Body of pancreas (tissue), 4 donors: ENCODE data around the gene S100A4.

Experiments
- POLR2A ChIP-seq, 3 donors: fragments of 450-650 bp; IDR thresholded peaks; one replicate each; pipeline ENCODE4 v1.6.1; 2016; ENCODE audit warnings: antibody characterized with exemption in 3 of 3, mild to moderate bottlenecking in 2 of 3
- TF ChIP-seq, protein P1 (sequence below), 7 experiments: fragments of 450-650 bp in 4 of 7; fragments of 200-600 bp in 3 of 7; sonication (generic) in 3 of 7; IDR thresholded peaks; one replicate each; pipeline ENCODE4 v1.5.1; 2016 to 2019; ENCODE audit warnings: antibody characterized with exemption in 7 of 7

DNA sequence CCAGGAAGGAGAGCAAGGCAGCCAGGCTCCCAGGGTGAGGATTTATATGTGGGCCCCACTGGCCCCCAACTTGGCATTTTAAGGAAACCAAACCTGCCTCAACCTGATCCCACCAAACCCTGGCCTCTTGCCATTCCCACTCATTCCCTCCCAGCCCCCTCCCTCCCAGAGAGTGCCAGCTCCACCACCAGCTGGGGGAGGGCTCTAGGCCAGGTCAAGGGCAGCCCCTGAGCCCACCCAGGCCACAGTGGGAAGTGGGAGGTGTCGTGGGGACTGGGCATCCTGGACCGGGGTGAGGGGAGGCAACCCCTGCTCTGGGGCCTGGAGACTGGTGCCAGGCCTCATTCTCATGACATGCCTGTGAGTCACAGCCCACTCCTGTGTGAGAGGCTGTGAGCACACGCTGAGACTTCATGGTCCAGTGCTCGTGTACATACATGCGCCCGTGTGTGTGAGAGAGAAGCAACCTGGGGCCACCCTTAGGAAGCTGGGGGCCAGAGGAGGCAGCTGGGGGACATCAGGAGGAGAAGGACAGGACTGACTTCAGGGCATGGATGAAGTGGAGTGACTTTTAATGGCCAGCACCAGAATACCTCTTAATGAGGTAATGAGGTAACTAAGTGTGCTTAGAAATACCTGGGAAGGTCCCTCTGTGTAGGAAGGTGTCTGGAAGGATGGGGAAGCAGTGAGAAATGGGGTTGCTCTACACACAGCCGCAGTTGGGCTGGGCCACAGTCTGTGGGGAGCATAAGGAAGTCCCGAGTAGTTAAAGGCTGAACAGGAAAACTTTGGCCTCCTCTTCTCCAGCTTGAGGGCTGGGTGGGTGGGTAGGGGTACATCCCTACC, 20.1 kb upstream of the S100A4 start, which contains the start of gene S100A2:
- TF ChIP-seq, protein P1, sequence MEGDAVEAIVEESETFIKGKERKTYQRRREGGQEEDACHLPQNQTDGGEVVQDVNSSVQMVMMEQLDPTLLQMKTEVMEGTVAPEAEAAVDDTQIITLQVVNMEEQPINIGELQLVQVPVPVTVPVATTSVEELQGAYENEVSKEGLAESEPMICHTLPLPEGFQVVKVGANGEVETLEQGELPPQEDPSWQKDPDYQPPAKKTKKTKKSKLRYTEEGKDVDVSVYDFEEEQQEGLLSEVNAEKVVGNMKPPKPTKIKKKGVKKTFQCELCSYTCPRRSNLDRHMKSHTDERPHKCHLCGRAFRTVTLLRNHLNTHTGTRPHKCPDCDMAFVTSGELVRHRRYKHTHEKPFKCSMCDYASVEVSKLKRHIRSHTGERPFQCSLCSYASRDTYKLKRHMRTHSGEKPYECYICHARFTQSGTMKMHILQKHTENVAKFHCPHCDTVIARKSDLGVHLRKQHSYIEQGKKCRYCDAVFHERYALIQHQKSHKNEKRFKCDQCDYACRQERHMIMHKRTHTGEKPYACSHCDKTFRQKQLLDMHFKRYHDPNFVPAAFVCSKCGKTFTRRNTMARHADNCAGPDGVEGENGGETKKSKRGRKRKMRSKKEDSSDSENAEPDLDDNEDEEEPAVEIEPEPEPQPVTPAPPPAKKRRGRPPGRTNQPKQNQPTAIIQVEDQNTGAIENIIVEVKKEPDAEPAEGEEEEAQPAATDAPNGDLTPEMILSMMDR (IDR thresholded peaks at IDR 0.05): no peak
- TF ChIP-seq POLR2A (IDR thresholded peaks at IDR 0.05): no peak
